Endothelial cell of umbilical vein (primary cell): ENCODE measurements around the gene CCN2. TPM values are rescaled to one million over a fixed set of nuclear protein-coding genes. Genes with fewer than 3 reads are reported as not detected.

ENCODE experiments used
- Bru-seq: library from RNA; stranded (reverse); fragments of 400-500 nt; gene quantifications from one replicate; lab custom pipeline; 2021; lab: Mats Ljungman, UMichigan
- BruChase-seq, 2 experiments: library from RNA; stranded (reverse); fragments of 400-500 nt; gene quantifications; one replicate each; lab custom pipeline; 2021; lab: Mats Ljungman, UMichigan
- BruUV-seq: library from RNA; stranded (reverse); fragments of 400-500 nt; replicated peaks from 2 replicates; lab custom pipeline; 2021; lab: Mats Ljungman, UMichigan
- CTCF ChIA-PET: fragments of 300-600, 350-600 bp; sonication (Branson Sonifier 250); formaldehyde crosslinking; loops from one replicate; lab custom pipeline; 2021; ENCODE audit warnings: antibody characterized with exemption, inconsistent platforms; lab: Charles Lee
- POLR2A ChIA-PET: fragments of 300-600, 350-600 bp; sonication (Branson Sonifier 250); formaldehyde crosslinking; loops from one replicate; lab custom pipeline; 2021; ENCODE audit warnings: antibody characterized with exemption, inconsistent platforms; lab: Charles Lee
- DNase-seq: peaks from one replicate; pipeline ENCODE4 v3.0.0-alpha.2; 2011; ENCODE audit warnings: low read depth, low spot score
- FAIRE-seq: peaks from 2 replicates; lab custom pipeline; 2011; peaks lifted over from hg19 to GRCh38; lab: Jason Lieb, UNC
- H2AFZ ChIP-seq: 2 replicates; pipeline ENCODE4 v1.6.0; 2012; ENCODE audit warnings: low read depth, low read length, control low read depth, inconsistent platforms
- H3K27ac ChIP-seq: 2 replicates; pipeline ENCODE4 v1.5.1; 2011; ENCODE audit warnings: low read depth, mild to moderate bottlenecking, control low read depth, low read length, moderate library complexity; ENCODE audit not compliant: insufficient read depth
- H3K27me3 ChIP-seq, 2 experiments: 2 replicates each; pipeline versions ENCODE4 v1.6.0 to v1.6.1; 2011; ENCODE audit warnings: low read length in 2 of 2, mixed read lengths in 1 of 2; ENCODE audit not compliant: control insufficient read depth in 2 of 2, insufficient read depth in 2 of 2
- H3K36me3 ChIP-seq, 2 experiments: 2 replicates in 1 of 2; 3 replicates in 1 of 2; pipeline ENCODE4 v1.5.1; 2011; ENCODE audit warnings: low read length in 2 of 2, mild to moderate bottlenecking in 1 of 2, moderate library complexity in 1 of 2; ENCODE audit not compliant: control insufficient read depth in 2 of 2, insufficient read depth in 2 of 2; ENCODE audit errors: extremely low read depth in 1 of 2
- H3K4me1 ChIP-seq: 3 replicates; pipeline ENCODE4 v1.5.1; 2011; ENCODE audit warnings: mild to moderate bottlenecking, low read length; ENCODE audit not compliant: control insufficient read depth, insufficient read depth; ENCODE audit errors: extremely low read depth
- H3K4me2 ChIP-seq: 2 replicates; pipeline ENCODE4 v1.6.1; 2011; ENCODE audit warnings: low read length, control low read depth, mixed read lengths; ENCODE audit not compliant: insufficient read depth
- H3K4me3 ChIP-seq, 3 experiments: fragments of 200-600 bp in 1 of 3; sonication (generic), shearing (Covaris generic) in 1 of 3; replicated peaks in 1 of 3; 2 replicates each; pipeline ENCODE4 v1.5.1; 2011 to 2016; ENCODE audit warnings: control low read depth in 3 of 3, low read length in 3 of 3, mild to moderate bottlenecking in 2 of 3, inconsistent platforms in 1 of 3, low read depth in 1 of 3, moderate library complexity in 1 of 3; ENCODE audit not compliant: insufficient read depth in 1 of 3
- H3K79me2 ChIP-seq: 2 replicates; pipeline ENCODE4 v1.6.0; 2012; ENCODE audit warnings: low read length, inconsistent platforms; ENCODE audit not compliant: control insufficient read depth, insufficient read depth
- H3K9ac ChIP-seq: replicated peaks from 2 replicates; pipeline ENCODE3; 2011; ENCODE audit warnings: low read length, control low read depth; ENCODE audit not compliant: insufficient read depth; ENCODE audit errors: extremely low read depth
- H3K9me1 ChIP-seq: replicated peaks from 3 replicates; pipeline ENCODE4 v1.6.0; 2011; ENCODE audit warnings: mild to moderate bottlenecking, low read length; ENCODE audit not compliant: control insufficient read depth, insufficient read depth; ENCODE audit errors: extremely low read depth
- H3K9me3 ChIP-seq: replicated peaks from 2 replicates; pipeline ENCODE4 v1.5.1; 2012; ENCODE audit warnings: low read length, inconsistent platforms; ENCODE audit not compliant: control insufficient read depth, insufficient read depth
- H4K20me1 ChIP-seq: replicated peaks from 2 replicates; pipeline ENCODE3; 2011; ENCODE audit warnings: mild to moderate bottlenecking, low read length; ENCODE audit not compliant: control insufficient read depth, insufficient read depth; ENCODE audit errors: extremely low read depth
- CTCF ChIP-seq, 2 donors: IDR thresholded peaks; 1 replicate in 1 of 2; 2 replicates in 1 of 2; pipeline ENCODE4 v1.5.1; 2011; ENCODE audit warnings: low read length in 2 of 2, mild to moderate bottlenecking in 2 of 2, moderate library complexity in 2 of 2, control low read depth in 1 of 2, inconsistent platforms in 1 of 2, low read depth in 1 of 2; ENCODE audit not compliant: insufficient read depth in 1 of 2; ENCODE audit errors: extremely low read depth in 1 of 2
- EZH2 ChIP-seq: IDR thresholded peaks from 2 replicates; pipeline ENCODE4 v1.6.1; 2012; ENCODE audit warnings: borderline replicate concordance, low read depth, mild to moderate bottlenecking, moderate library complexity, low read length, inconsistent platforms; ENCODE audit not compliant: severe bottlenecking
- FOS ChIP-seq: IDR thresholded peaks from 2 replicates; pipeline ENCODE4 v1.6.1; 2011; ENCODE audit warnings: mild to moderate bottlenecking, low read length, moderate library complexity, borderline replicate concordance; ENCODE audit not compliant: insufficient read depth
- GATA2 ChIP-seq: IDR thresholded peaks from 2 replicates; pipeline ENCODE4 v1.7.0; 2011; ENCODE audit warnings: low read depth, mild to moderate bottlenecking, moderate library complexity, mixed read lengths, low read length; ENCODE audit not compliant: insufficient read length, insufficient read depth
- JUN ChIP-seq: IDR thresholded peaks from 2 replicates; pipeline ENCODE4 v1.6.1; 2011; ENCODE audit warnings: borderline replicate concordance, low read depth; ENCODE audit not compliant: insufficient read length, insufficient read depth
- MAX ChIP-seq: IDR thresholded peaks from 2 replicates; pipeline ENCODE4 v1.6.1; 2011; ENCODE audit not compliant: insufficient read depth, insufficient read length
- MYC ChIP-seq: IDR thresholded peaks from one replicate; pipeline ENCODE4 v1.6.1; 2011; ENCODE audit warnings: mild to moderate bottlenecking, low read depth, low read length
- POLR2A ChIP-seq: IDR thresholded peaks from 2 replicates; pipeline ENCODE4 v1.6.1; 2012; ENCODE audit warnings: low read depth, mild to moderate bottlenecking, control low read depth, low read length
- POLR2AphosphoS5 ChIP-seq: IDR thresholded peaks from 2 replicates; pipeline ENCODE4 v1.6.1; 2012; ENCODE audit warnings: low read depth, mild to moderate bottlenecking, control low read depth, low read length, moderate library complexity; ENCODE audit not compliant: insufficient read depth
- dilution Hi-C: fragments of 300-500 bp; cut with MboI; formaldehyde crosslinking; loops from one replicate; pipeline ENCODE4 v1.15.0; 2019; ENCODE audit warnings: low sequenced_read_pairs; ENCODE audit not compliant: extremely low pct_ligation_motif_present
- intact Hi-C: fragments of 100-400 bp; cut with micrococcal nuclease; formaldehyde crosslinking; loops from one replicate; pipeline ENCODE4 v1.10.0; 2022
- long read RNA-seq: library from polyadenylated mRNA; stranded (forward); transcript quantifications from one replicate; pipeline ENCODE4 v2.0.0, GENCODE V29; 2021
- polyA minus RNA-seq, 3 experiments: library from RNA; depleted of rRNA, polyadenylated mRNA; stranded (reverse); fragments of >200 nt; gene quantifications; 1 replicate in 1 of 3; 2 replicates in 2 of 3; pipeline ENCODE4 v1.2.3, GENCODE V29; 2011
- polyA plus RNA-seq, 4 experiments: library from polyadenylated mRNA; depleted of rRNA in 3 of 4; stranded (reverse) in 3 of 4; unstranded in 1 of 4; fragments of >200 nt; gene quantifications; 2 replicates each; pipeline versions ENCODE4 v1.2.1 to v1.2.3, GENCODE V29; 2011 to 2012; ENCODE audit warnings: missing spikeins in 1 of 4
- total RNA-seq: library from RNA; stranded (reverse); gene quantifications from 2 replicates; pipeline ENCODE4 v1.2.3, GENCODE V29; 2021

Gene CCN2
- total RNA-seq (2,488 and 2,886 TPM in 2 replicates), polyA plus RNA-seq (1,646 and 1,926 TPM in 2 replicates), polyA minus RNA-seq (1,101 and 1,172 TPM in 2 replicates), Bru-seq, nascent RNA (percentile 100 among the genes with signal in this experiment), BruChase-seq, experiment 1, labeled RNA remaining after a 6-hour chase (percentile 100 among the genes with signal in this experiment), BruChase-seq, experiment 2, labeled RNA remaining after a 2-hour chase (percentile 100 among the genes with signal in this experiment)
- polyA plus RNA-seq (2011; cell fraction: cytosol; rRNA removed) = 2,191 and 2,482 TPM in 2 replicates
- polyA plus RNA-seq (2011; cell fraction: nucleus; rRNA removed) = 2,136 and 2,278 TPM in 2 replicates
- polyA plus RNA-seq (2012) = 2,295 and 2,601 TPM in 2 replicates
- polyA minus RNA-seq (2011; cell fraction: cytosol; rRNA and poly(A)+ RNA removed) = 1.2 TPM
- polyA minus RNA-seq (2011; cell fraction: nucleus; rRNA and poly(A)+ RNA removed) = 637 and 812 TPM in 2 replicates
- long read RNA-seq, transcript CTGF-201 (5 exons, 2,339 nt) = major isoform, 10,530 of 11,748 reads
- long read RNA-seq, partial matches to known transcripts = 548 of 11,748 reads
- long read RNA-seq, other reads (novel, unspliced or antisense) = 670 of 11,748 reads

GRCh38 chr6:131950767-131951575 lies at the start of gene CCN2:
Gene CCN2 (minus strand): TSS chr6:131951372. CDS start chr6:131951172, 200 bp downstream.
- peaks cover 44% of the 10 kb centered on the region for H3K4me1 ChIP-seq

More at GRCh38 chr6:131950767-131951575, at the start of gene CCN2:
- dilution Hi-C loops = no loop called here
- Histone ChIP-seq H3K27ac (peak within 1 kb of the TSS; percentile 98), H3K79me2 (peaks cover 33% of the 10 kb centered on the region), H3K4me3 (peak within 1 kb of the TSS; percentile 16 to 93 (median 88)), H3K9me3 (no peaks in the 10 kb centered on the region), H2AFZ (no peak within 1 kb of the TSS), H3K4me2 (peak within 1 kb of the TSS; percentile 76), H3K9me1 (no peaks in the 10 kb centered on the region), H3K27me3 (no peaks in the 10 kb centered on the region), H3K36me3 (peaks cover 10 to 11% of the 10 kb centered on the region in 2 experiments), H4K20me1 (no peaks in the 10 kb centered on the region), H3K9ac (peak within 1 kb of the TSS; percentile 98)
- no TSS peak for BruUV-seq
- DNase-seq = peak; percentile 100
- FAIRE-seq = peak; percentile 68
- intact Hi-C loops = loop anchor here (1.0 kb wide), 5 partner anchors 29 to 210 kb away; no protein-coding TSS in a partner anchor
- ChIA-PET POLR2A (interaction anchor here (0.6 to 7.3 kb wide), 29 partner anchors 8 to 329 kb away, joined by 3 to 200 read pairs (median 4); no protein-coding TSS in a partner anchor), CTCF (interaction anchor here (0.8 to 7.2 kb wide), 20 partner anchors 9 to 347 kb away, joined by 3 to 74 read pairs (median 6); no protein-coding TSS in a partner anchor)
- TF ChIP-seq GATA2 (peak; percentile 81), CTCF (IDR thresholded peaks at IDR 0.05; ENCODE audit: extremely low read depth in 1 of 2, insufficient read depth in 1 of 2, low read depth in 1 of 2, low read length in 2 of 2) (no peak), POLR2AphosphoS5 (peak; percentile 100), MYC (no peak), JUN (peak; percentile 38), POLR2A (peak; percentile 100), FOS (peak; percentile 77), EZH2 (no peak), MAX (no peak)
